DOHH2 (cell line): Measurements from ENCODE around the gene SYTL1.

Source experiments
- H3F3A ChIP-seq: fragments of 200-600 bp; sonication (generic), shearing (Covaris generic); 2 replicates; pipeline ENCODE4 v1.6.0; 2016; ENCODE audit warnings: antibody characterized with exemption, mild to moderate bottlenecking; ENCODE audit not compliant: control insufficient read depth, insufficient read depth
- H3K27ac ChIP-seq: fragments of 200-600 bp; sonication (generic); 2 replicates; pipeline ENCODE4 v1.5.1; 2014; ENCODE audit warnings: low read depth, mild to moderate bottlenecking, low read length, moderate library complexity
- H3K27me3 ChIP-seq: fragments of 200-600 bp; sonication (generic); 2 replicates; pipeline ENCODE4 v1.6.1; 2014; ENCODE audit warnings: mild to moderate bottlenecking, low read length, mixed read lengths; ENCODE audit not compliant: control insufficient read depth
- H3K36me3 ChIP-seq: fragments of 200-600 bp; sonication (generic); 2 replicates; pipeline ENCODE4 v1.6.1; 2014; ENCODE audit warnings: mild to moderate bottlenecking, low read length, moderate library complexity, mixed read lengths; ENCODE audit not compliant: control insufficient read depth
- H3K4me1 ChIP-seq: fragments of 200-600 bp; sonication (generic); 2 replicates; pipeline ENCODE4 v1.6.1; 2014; ENCODE audit warnings: mild to moderate bottlenecking, low read length, mixed read lengths; ENCODE audit not compliant: control insufficient read depth
- H3K4me2 ChIP-seq: fragments of 200-600 bp; sonication (generic); 2 replicates; pipeline ENCODE4 v1.6.0; 2014; ENCODE audit warnings: mild to moderate bottlenecking, low read length, moderate library complexity
- H3K4me3 ChIP-seq: fragments of 200-600 bp; sonication (generic); 2 replicates; pipeline ENCODE4 v1.5.1; 2014; ENCODE audit warnings: mild to moderate bottlenecking, low read length, mixed read lengths
- H3K79me2 ChIP-seq: fragments of 200-600 bp; sonication (generic); 2 replicates; pipeline ENCODE4 v1.6.1; 2014; ENCODE audit warnings: mild to moderate bottlenecking, low read length, mixed read lengths; ENCODE audit not compliant: control insufficient read depth
- H3K9me2 ChIP-seq: fragments of 200-600 bp; sonication (generic); replicated peaks from 2 replicates; pipeline ENCODE4 v1.6.1; 2014; ENCODE audit warnings: mild to moderate bottlenecking, low read length, mixed read lengths; ENCODE audit not compliant: control insufficient read depth
- H3K9me3 ChIP-seq: fragments of 200-600 bp; sonication (generic); 2 replicates; pipeline ENCODE4 v1.6.1; 2014; ENCODE audit warnings: antibody characterized with exemption, low read length, mixed read lengths; ENCODE audit not compliant: control insufficient read depth, insufficient read depth
- H4K20me1 ChIP-seq: fragments of 200-600 bp; sonication (generic); 2 replicates; pipeline ENCODE4 v1.6.0; 2014; ENCODE audit warnings: low read depth, mild to moderate bottlenecking, antibody characterized with exemption, low read length, moderate library complexity; ENCODE audit not compliant: control insufficient read depth, insufficient read depth
- EZH2phosphoT487 ChIP-seq: fragments of 200-600 bp; sonication (generic); IDR thresholded peaks from 2 replicates; pipeline ENCODE4 v1.6.1; 2017; ENCODE audit warnings: borderline replicate concordance, mild to moderate bottlenecking, antibody characterized with exemption, low read length, moderate library complexity, mixed read lengths
- TF ChIP-seq, protein P1 (sequence below): fragments of 200-600 bp; sonication (generic); IDR thresholded peaks from one replicate; pipeline ENCODE4 v1.5.1; 2014; ENCODE audit warnings: antibody characterized with exemption, mild to moderate bottlenecking, low read depth, low read length; ENCODE audit not compliant: poor library complexity, severe bottlenecking

Gene SYTL1

GRCh38 chr1:27343639-27344025, 1.8 kb downstream of the SYTL1 start:
- Histone ChIP-seq H3K79me2 (peaks cover 17% of the 10 kb centered on the region), H3K27ac (peak overlapping the region; percentile 54), H4K20me1 (no peaks in the 10 kb centered on the region), H3K27me3 (no peaks in the 10 kb centered on the region), H3K4me2 (peak overlapping the region; percentile 91), H3K36me3 (no peaks in the 10 kb centered on the region), H3F3A (peaks cover 3% of the 10 kb centered on the region; the same call in 1 of the 2 replicates), H3K9me2 (no peaks in the 10 kb centered on the region), H3K9me3 (no peaks in the 10 kb centered on the region), H3K4me3 (peak overlapping the region; percentile 85), H3K4me1 (peaks cover 49% of the 10 kb centered on the region)
- TF ChIP-seq, protein P1, sequence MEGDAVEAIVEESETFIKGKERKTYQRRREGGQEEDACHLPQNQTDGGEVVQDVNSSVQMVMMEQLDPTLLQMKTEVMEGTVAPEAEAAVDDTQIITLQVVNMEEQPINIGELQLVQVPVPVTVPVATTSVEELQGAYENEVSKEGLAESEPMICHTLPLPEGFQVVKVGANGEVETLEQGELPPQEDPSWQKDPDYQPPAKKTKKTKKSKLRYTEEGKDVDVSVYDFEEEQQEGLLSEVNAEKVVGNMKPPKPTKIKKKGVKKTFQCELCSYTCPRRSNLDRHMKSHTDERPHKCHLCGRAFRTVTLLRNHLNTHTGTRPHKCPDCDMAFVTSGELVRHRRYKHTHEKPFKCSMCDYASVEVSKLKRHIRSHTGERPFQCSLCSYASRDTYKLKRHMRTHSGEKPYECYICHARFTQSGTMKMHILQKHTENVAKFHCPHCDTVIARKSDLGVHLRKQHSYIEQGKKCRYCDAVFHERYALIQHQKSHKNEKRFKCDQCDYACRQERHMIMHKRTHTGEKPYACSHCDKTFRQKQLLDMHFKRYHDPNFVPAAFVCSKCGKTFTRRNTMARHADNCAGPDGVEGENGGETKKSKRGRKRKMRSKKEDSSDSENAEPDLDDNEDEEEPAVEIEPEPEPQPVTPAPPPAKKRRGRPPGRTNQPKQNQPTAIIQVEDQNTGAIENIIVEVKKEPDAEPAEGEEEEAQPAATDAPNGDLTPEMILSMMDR, result no peak
- TF ChIP-seq EZH2phosphoT487, result no peak

DNA sequence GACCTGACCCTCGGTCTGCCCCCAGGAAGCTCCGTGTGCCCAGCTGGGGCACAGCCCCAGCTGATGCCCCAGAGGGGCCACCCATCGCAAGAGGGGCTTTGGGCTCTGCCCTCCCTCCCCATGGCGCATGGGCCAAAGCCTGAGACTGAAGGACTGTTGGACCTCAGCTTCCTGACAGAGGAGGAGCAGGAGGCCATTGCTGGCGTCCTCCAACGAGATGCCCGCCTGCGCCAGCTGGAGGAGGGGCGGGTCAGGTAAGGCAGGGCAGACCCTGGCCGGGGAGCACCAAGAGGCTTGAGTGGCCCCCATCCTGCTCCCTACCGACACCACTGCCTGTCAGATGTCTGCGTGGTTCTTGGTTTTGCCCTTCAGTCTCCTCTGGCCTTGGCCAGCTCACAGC, 3.5 kb downstream of the SYTL1 start:
- H4K20me1 ChIP-seq, result no peaks in the 10 kb centered on the region
- no peaks in the 10 kb centered on the region for H3F3A ChIP-seq
- H3K27ac ChIP-seq, result no peak overlapping the region
- no peak overlapping the region for H3K4me2 ChIP-seq
- H3K36me3 ChIP-seq, result no peaks in the 10 kb centered on the region
- no peaks in the 10 kb centered on the region for H3K9me2 ChIP-seq
- no peak overlapping the region for H3K4me3 ChIP-seq
- TF ChIP-seq, protein P1, result no peak
- TF ChIP-seq EZH2phosphoT487, result no peak
- H3K9me3 ChIP-seq, result no peaks in the 10 kb centered on the region
- H3K27me3 ChIP-seq, result no peaks in the 10 kb centered on the region
- peaks cover 17% of the 10 kb centered on the region for H3K79me2 ChIP-seq
- H3K4me1 ChIP-seq, result peaks cover 38% of the 10 kb centered on the region

DNA sequence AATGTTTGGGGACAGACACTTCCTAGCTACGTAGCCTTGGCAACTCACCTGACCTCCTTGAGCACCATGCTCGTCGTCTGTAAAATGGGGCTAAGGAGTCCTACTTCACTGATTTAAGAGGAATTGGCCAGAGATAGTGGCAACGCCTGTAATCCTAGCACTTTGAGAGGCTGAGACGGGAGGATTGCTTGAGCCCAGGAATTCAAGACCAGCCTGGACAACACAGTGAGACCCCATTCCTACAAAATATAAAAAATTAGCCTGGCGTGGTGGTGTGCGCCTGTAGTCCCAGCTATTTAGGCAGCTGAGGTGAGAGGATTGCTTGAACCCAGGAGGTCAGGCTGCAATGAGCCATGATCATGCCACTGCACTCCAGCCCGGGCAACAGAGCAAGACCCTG, 4.5 kb downstream of the SYTL1 start:
- H3K4me2 ChIP-seq, result no peak overlapping the region
- TF ChIP-seq EZH2phosphoT487, result no peak
- TF ChIP-seq, protein P1, result no peak
- H3K27ac ChIP-seq, result no peak overlapping the region
- H3K4me3 ChIP-seq, result no peak overlapping the region
- no peaks in the 10 kb centered on the region for H3K27me3 ChIP-seq
- H3K79me2 ChIP-seq, result peaks cover 17% of the 10 kb centered on the region
- H3K9me2 ChIP-seq, result no peaks in the 10 kb centered on the region
- H3K4me1 ChIP-seq, result peaks cover 27% of the 10 kb centered on the region
- no peaks in the 10 kb centered on the region for H3F3A ChIP-seq
- H3K9me3 ChIP-seq, result no peaks in the 10 kb centered on the region
- H4K20me1 ChIP-seq, result no peaks in the 10 kb centered on the region
- H3K36me3 ChIP-seq, result no peaks in the 10 kb centered on the region
